RWPE1 (cell line): Measurements from ENCODE around the gene DSG2.

Experiments used
- CTCF ChIA-PET: fragments of 350-600 bp; sonication (Branson Sonifier 250); formaldehyde crosslinking; extraction: SDS; loops from one replicate; lab custom pipeline; 2021; lab: Yijun Ruan, JAX
- POLR2A ChIA-PET: fragments of 400-600 bp; formaldehyde crosslinking; extraction: SDS; loops from one replicate; lab custom pipeline; 2020; ENCODE audit warnings: antibody characterized with exemption; ENCODE audit not compliant: low non-redundant PET; lab: Yijun Ruan, JAX
- DNase-seq: peaks from one replicate; pipeline ENCODE4 v3.0.0; 2012; ENCODE audit warnings: low spot score
- H3K27ac ChIP-seq: fragments of 450-650 bp; 2 replicates; pipeline ENCODE4 v1.5.1; 2017
- TF ChIP-seq, protein P1 (sequence below): fragments of 450-650 bp; conservative IDR thresholded peaks from 2 replicates; pipeline ENCODE4 v1.5.1; 2017; ENCODE audit warnings: low read depth, mild to moderate bottlenecking

The DSG2 gene

DNA sequence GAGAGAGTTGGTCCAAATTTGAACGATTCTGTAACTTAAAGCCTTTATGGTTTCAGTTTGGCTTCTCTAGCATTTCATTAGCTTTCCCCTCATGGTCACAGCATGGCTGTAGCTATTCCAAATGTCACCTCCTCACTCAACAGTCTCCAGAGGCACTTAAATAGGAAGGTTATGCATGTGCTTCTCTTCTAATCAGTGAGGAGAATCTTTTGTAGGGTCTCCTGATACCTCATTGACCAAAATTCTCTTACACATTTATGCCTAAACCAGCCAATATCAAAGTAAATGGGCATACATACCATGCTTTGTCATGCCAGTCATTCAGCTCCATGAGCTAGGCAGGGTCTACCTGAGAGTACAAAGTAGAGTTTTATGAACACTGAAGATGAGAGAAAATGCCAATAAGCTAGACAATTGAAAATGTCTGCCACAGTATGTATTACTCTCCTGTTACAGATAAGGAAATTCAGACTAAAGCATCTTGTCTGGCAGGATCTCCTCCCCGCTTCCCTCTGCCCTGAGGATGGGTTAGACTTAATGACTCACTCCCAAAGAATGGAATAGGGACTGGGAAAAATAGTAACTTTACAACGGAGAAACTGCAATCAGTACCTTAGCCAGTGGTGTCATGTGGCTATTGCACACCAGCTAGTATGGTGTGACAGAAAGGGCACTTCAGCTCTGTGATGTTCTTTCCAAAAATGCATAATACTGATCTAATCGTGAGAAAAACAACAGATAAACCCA is 15.4 kb downstream of the DSG2 start:
- CTCF ChIA-PET = no interaction called here
- peak; percentile 61 for DNase-seq
- H3K27ac ChIP-seq = no peak overlapping the region
- TF ChIP-seq, protein P1, sequence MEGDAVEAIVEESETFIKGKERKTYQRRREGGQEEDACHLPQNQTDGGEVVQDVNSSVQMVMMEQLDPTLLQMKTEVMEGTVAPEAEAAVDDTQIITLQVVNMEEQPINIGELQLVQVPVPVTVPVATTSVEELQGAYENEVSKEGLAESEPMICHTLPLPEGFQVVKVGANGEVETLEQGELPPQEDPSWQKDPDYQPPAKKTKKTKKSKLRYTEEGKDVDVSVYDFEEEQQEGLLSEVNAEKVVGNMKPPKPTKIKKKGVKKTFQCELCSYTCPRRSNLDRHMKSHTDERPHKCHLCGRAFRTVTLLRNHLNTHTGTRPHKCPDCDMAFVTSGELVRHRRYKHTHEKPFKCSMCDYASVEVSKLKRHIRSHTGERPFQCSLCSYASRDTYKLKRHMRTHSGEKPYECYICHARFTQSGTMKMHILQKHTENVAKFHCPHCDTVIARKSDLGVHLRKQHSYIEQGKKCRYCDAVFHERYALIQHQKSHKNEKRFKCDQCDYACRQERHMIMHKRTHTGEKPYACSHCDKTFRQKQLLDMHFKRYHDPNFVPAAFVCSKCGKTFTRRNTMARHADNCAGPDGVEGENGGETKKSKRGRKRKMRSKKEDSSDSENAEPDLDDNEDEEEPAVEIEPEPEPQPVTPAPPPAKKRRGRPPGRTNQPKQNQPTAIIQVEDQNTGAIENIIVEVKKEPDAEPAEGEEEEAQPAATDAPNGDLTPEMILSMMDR = no peak
- POLR2A ChIA-PET = no interaction called here

DNA sequence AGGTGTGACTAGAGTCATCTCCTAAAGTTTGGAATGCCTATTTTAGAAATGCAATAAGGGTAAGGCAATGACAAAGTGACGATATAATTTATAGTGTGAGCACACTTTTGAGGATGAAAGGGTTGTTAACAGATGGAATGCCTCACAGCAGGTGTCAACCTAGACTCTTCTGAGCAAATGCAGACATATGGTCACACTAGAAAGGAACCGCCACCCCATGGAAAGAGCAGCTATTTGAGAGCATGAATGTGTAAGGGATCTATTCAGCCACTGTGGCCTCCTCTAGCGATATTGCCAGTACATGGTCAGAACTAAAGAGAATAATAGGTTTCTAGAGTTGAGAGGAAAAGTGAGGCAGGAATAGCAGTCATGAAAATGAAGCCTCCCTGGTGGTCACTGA is 18.5 kb downstream of the DSG2 start:
- no peak overlapping the region for H3K27ac ChIP-seq
- TF ChIP-seq, protein P1 = no peak
- POLR2A ChIA-PET = no interaction called here
- CTCF ChIA-PET = no interaction called here
- DNase-seq = no peak

DNA sequence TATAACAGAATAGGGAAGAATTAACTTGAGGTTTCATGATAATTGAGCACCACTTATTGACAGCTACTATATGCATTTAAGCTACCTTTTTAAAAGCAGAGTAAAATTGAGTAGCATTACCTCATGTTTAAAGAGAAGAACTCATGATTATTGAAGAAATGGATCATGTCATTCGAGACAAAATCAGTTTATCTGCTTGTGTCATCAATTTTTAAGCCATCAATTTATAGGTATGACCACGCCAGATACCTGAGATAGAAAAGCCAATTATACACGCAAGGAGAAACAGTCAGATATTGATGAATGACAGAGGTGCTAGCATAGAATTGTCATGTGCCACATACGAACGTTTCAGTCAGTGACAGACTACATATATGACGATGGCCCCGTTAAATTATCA is 28.4 kb downstream of the DSG2 start:
- TF ChIP-seq, protein P1 = no peak
- H3K27ac ChIP-seq = no peak overlapping the region
- ChIA-PET POLR2A (no interaction called here), CTCF (no interaction called here)
- no peak for DNase-seq

DNA sequence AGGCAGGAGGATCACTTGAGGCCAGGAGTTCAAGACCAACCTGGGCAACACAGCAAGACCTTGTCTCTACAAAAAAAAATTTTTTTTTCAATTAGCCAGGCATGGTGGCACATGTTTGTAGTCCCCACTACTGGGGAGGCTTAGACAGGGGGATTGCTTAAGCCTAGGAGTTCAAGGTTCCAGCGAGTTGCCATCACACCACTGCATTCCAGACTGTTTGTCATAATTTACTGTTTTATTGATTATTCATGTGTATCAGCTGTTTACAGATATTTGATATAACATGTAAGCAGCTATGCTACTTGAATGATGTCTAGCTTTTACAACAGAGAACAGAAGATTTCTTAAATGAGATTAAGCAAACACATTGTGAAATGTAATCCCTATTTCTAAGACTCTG is 35.3 kb downstream of the DSG2 start:
- TF ChIP-seq, protein P1 = no peak
- ChIA-PET CTCF (interaction anchor here (0.6 kb wide), 1 partner anchor 14 kb away, joined by 4 read pairs; no protein-coding TSS in a partner anchor), POLR2A (interaction anchor here (0.9 kb wide), 1 partner anchor 552 kb away, joined by 4 read pairs; no protein-coding TSS in a partner anchor)
- H3K27ac ChIP-seq = no peak overlapping the region
- no peak for DNase-seq

DNA sequence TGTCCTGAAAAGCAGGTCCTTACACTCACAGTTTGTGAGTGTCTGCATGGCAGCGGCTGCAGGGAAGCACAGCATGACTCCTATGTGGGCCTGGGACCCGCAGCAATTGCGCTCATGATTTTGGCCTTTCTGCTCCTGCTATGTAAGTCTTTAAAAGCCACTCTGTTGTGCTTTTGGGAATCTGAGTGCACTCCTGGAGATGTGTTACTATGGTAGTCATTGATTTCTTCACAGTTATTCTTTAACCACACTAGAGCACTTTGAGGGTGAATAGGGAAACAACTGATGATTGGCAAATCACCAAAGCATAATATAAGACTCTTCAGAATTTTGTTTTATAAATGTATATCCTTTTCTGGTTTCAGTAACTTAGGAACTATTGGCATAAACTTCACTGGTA is 40.9 kb downstream of the DSG2 start:
- POLR2A ChIA-PET = no interaction called here
- DNase-seq = no peak
- H3K27ac ChIP-seq = no peak overlapping the region
- CTCF ChIA-PET = no interaction called here
- TF ChIP-seq, protein P1 = no peak

DNA sequence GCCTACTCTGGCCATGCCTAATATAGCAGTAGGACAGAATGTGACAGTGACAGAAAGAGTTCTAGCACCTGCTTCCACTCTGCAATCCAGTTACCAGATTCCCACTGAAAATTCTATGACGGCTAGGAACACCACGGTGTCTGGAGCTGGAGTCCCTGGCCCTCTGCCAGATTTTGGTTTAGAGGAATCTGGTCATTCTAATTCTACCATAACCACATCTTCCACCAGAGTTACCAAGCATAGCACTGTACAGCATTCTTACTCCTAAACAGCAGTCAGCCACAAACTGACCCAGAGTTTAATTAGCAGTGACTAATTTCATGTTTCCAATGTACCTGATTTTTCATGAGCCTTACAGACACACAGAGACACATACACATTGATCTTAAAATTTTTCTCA is 48.5 kb downstream of the DSG2 start:
- ChIA-PET CTCF (no interaction called here), POLR2A (no interaction called here)

More for the DNA sequence above, 48.5 kb downstream of the DSG2 start:
- TF ChIP-seq, protein P1 = no peak
- H3K27ac ChIP-seq = no peak overlapping the region
- DNase-seq = no peak
